ENCODE data around the gene PLEKHD1.

Gene PLEKHD1

GRCh38 chr14:69536971-69537370, 52.4 kb downstream of the PLEKHD1 start:
- Histone ChIP-seq H3K27ac (ENCODE audit: low read depth, low read length) (no peak overlapping the region), H3K27me3 (ENCODE audit: insufficient read depth, low read length) (no peaks in the 10 kb centered on the region), H3K9me3 (ENCODE audit: insufficient read depth, low read depth, low read length) (no peaks in the 10 kb centered on the region), H3K4me3 (ENCODE audit: low read length) (no peak overlapping the region), H3K4me1 (ENCODE audit: insufficient read depth, low read length) (0 out of 2 replicates have a peak, but pooled peaks cover 5% of the 10 kb centered on the region), H3K36me3 (ENCODE audit: insufficient read depth, low read length) (no peaks in the 10 kb centered on the region), H3K9ac (ENCODE audit: low read depth, low read length) (no peak overlapping the region)

- no peaks in the 10 kb centered on the region for H3K27me3 ChIP-seq (ENCODE audit: insufficient read depth, low read length)
- H3K4me3 ChIP-seq (ENCODE audit: low read length): no peak overlapping the region
- no peaks in the 10 kb centered on the region for H3K9me3 ChIP-seq (ENCODE audit: insufficient read depth, low read depth, low read length)
- H3K27ac ChIP-seq (ENCODE audit: low read depth, low read length): no peak overlapping the region
- no peaks in the 10 kb centered on the region for H3K36me3 ChIP-seq (ENCODE audit: insufficient read depth, low read length)
- 0 out of 2 replicates have a peak, but pooled peaks cover 1% of the 10 kb centered on the region for H3K4me1 ChIP-seq (ENCODE audit: insufficient read depth, low read length)
- H3K9ac ChIP-seq (ENCODE audit: low read depth, low read length): no peak overlapping the region
- WGBS: 94% methylated on average over 1 of the region's 1 CpG
These were observed 53.4 kb downstream of the PLEKHD1 start for GRCh38 chr14:69537900-69538299.

GRCh38 chr14:69538766-69539165, 54.2 kb downstream of the PLEKHD1 start:
- no peaks in the 10 kb centered on the region for H3K9me3 ChIP-seq (ENCODE audit: insufficient read depth, low read depth, low read length)
- WGBS: no CpG with 5 or more reads among the region's 1 CpG

GRCh38 chr14:69539631-69540410, 55.3 kb downstream of the PLEKHD1 start:
- no peaks in the 10 kb centered on the region for H3K36me3 ChIP-seq (ENCODE audit: insufficient read depth, low read length)
- 88% methylated on average over 6 of the region's 6 CpGs for WGBS
- no peak overlapping the region for H3K9ac ChIP-seq (ENCODE audit: low read depth, low read length)
- H3K9me3 ChIP-seq (ENCODE audit: insufficient read depth, low read depth, low read length): no peaks in the 10 kb centered on the region
- H3K27me3 ChIP-seq (ENCODE audit: insufficient read depth, low read length): no peaks in the 10 kb centered on the region
- no peak overlapping the region for H3K4me3 ChIP-seq (ENCODE audit: low read length)
- H3K27ac ChIP-seq (ENCODE audit: low read depth, low read length): no peak overlapping the region
- no peaks in the 10 kb centered on the region for H3K4me1 ChIP-seq (ENCODE audit: insufficient read depth, low read length)

More at GRCh38 chr14:69538766-69539165, 54.2 kb downstream of the PLEKHD1 start:
- H3K27ac ChIP-seq (ENCODE audit: low read depth, low read length): no peak overlapping the region
- no peaks in the 10 kb centered on the region for H3K36me3 ChIP-seq (ENCODE audit: insufficient read depth, low read length)
- H3K4me1 ChIP-seq (ENCODE audit: insufficient read depth, low read length): no peaks in the 10 kb centered on the region
- H3K4me3 ChIP-seq (ENCODE audit: low read length): no peak overlapping the region
- no peak overlapping the region for H3K9ac ChIP-seq (ENCODE audit: low read depth, low read length)
- H3K27me3 ChIP-seq (ENCODE audit: insufficient read depth, low read length): no peaks in the 10 kb centered on the region

GRCh38 chr14:69540654-69541335, 56.3 kb downstream of the PLEKHD1 start:
- Histone ChIP-seq H3K9ac (ENCODE audit: low read depth, low read length) (no peak overlapping the region), H3K27ac (ENCODE audit: low read depth, low read length) (no peak overlapping the region), H3K36me3 (ENCODE audit: insufficient read depth, low read length) (no peaks in the 10 kb centered on the region), H3K4me3 (ENCODE audit: low read length) (no peak overlapping the region), H3K4me1 (ENCODE audit: insufficient read depth, low read length) (no peaks in the 10 kb centered on the region), H3K27me3 (ENCODE audit: insufficient read depth, low read length) (no peaks in the 10 kb centered on the region), H3K9me3 (ENCODE audit: insufficient read depth, low read depth, low read length) (no peaks in the 10 kb centered on the region)
- 93% methylated on average over 4 of the region's 5 CpGs for WGBS

- no peaks in the 10 kb centered on the region for H3K4me1 ChIP-seq (ENCODE audit: insufficient read depth, low read length)
- no peaks in the 10 kb centered on the region for H3K9me3 ChIP-seq (ENCODE audit: insufficient read depth, low read depth, low read length)
- H3K4me3 ChIP-seq (ENCODE audit: low read length): no peak overlapping the region
- peaks cover 3% of the 10 kb centered on the region for H3K27me3 ChIP-seq (ENCODE audit: insufficient read depth, low read length)
- H3K36me3 ChIP-seq (ENCODE audit: insufficient read depth, low read length): no peaks in the 10 kb centered on the region
- no peak overlapping the region for H3K9ac ChIP-seq (ENCODE audit: low read depth, low read length)
- 94% methylated on average over 1 of the region's 2 CpGs for WGBS
- no peak overlapping the region for H3K27ac ChIP-seq (ENCODE audit: low read depth, low read length)
These were observed 57.8 kb downstream of the PLEKHD1 start for GRCh38 chr14:69542311-69542710.

- no peak overlapping the region for H3K4me3 ChIP-seq (ENCODE audit: low read length)
- WGBS: 76% methylated on average over 12 of the region's 12 CpGs
- H3K9me3 ChIP-seq (ENCODE audit: insufficient read depth, low read depth, low read length): no peaks in the 10 kb centered on the region
- peaks cover 3% of the 10 kb centered on the region for H3K27me3 ChIP-seq (ENCODE audit: insufficient read depth, low read length)
- H3K9ac ChIP-seq (ENCODE audit: low read depth, low read length): no peak overlapping the region
- no peaks in the 10 kb centered on the region for H3K4me1 ChIP-seq (ENCODE audit: insufficient read depth, low read length)
- H3K36me3 ChIP-seq (ENCODE audit: insufficient read depth, low read length): no peaks in the 10 kb centered on the region
- H3K27ac ChIP-seq (ENCODE audit: low read depth, low read length): no peak overlapping the region
These were observed 59.0 kb downstream of the PLEKHD1 start for GRCh38 chr14:69543341-69544115.

- Histone ChIP-seq H3K9ac (ENCODE audit: low read depth, low read length) (peak overlapping the region; percentile 65), H3K4me1 (ENCODE audit: insufficient read depth, low read length) (peaks cover 12% of the 10 kb centered on the region)
- 3% methylated on average over 45 of the region's 46 CpGs for WGBS
These were observed 63.3 kb downstream of the PLEKHD1 start for GRCh38 chr14:69547701-69548348.

GRCh38 chr14:69548566-69548965, 64.0 kb downstream of the PLEKHD1 start:
- H3K36me3 ChIP-seq (ENCODE audit: insufficient read depth, low read length): no peaks in the 10 kb centered on the region
- 94% methylated on average over 5 of the region's 8 CpGs for WGBS
- H3K4me1 ChIP-seq (ENCODE audit: insufficient read depth, low read length): peaks cover 12% of the 10 kb centered on the region
- H3K9ac ChIP-seq (ENCODE audit: low read depth, low read length): no peak overlapping the region
- H3K9me3 ChIP-seq (ENCODE audit: insufficient read depth, low read depth, low read length): no peaks in the 10 kb centered on the region
- no peak overlapping the region for H3K4me3 ChIP-seq (ENCODE audit: low read length)
- peaks cover 3% of the 10 kb centered on the region for H3K27me3 ChIP-seq (ENCODE audit: insufficient read depth, low read length)
- no peak overlapping the region for H3K27ac ChIP-seq (ENCODE audit: low read depth, low read length)

More at GRCh38 chr14:69547701-69548348, 63.3 kb downstream of the PLEKHD1 start:
- H3K27me3 ChIP-seq (ENCODE audit: insufficient read depth, low read length): peaks cover 3% of the 10 kb centered on the region
- no peaks in the 10 kb centered on the region for H3K36me3 ChIP-seq (ENCODE audit: insufficient read depth, low read length)
- 0 out of 2 replicates have a peak overlapping the region, but pooled peaks have one; percentile 11 for H3K27ac ChIP-seq (ENCODE audit: low read depth, low read length)
- peak overlapping the region; percentile 49 for H3K4me3 ChIP-seq (ENCODE audit: low read length)
- H3K9me3 ChIP-seq (ENCODE audit: insufficient read depth, low read depth, low read length): no peaks in the 10 kb centered on the region

- H3K4me1 ChIP-seq (ENCODE audit: insufficient read depth, low read length): peaks cover 12% of the 10 kb centered on the region
- H3K36me3 ChIP-seq (ENCODE audit: insufficient read depth, low read length): no peaks in the 10 kb centered on the region
- no peak overlapping the region for H3K27ac ChIP-seq (ENCODE audit: low read depth, low read length)
- WGBS: 33% methylated on average over 2 of the region's 2 CpGs
- H3K9me3 ChIP-seq (ENCODE audit: insufficient read depth, low read depth, low read length): no peaks in the 10 kb centered on the region
- peaks cover 3% of the 10 kb centered on the region; the same call in 1 of the 2 replicates for H3K27me3 ChIP-seq (ENCODE audit: insufficient read depth, low read length)
- no peak overlapping the region for H3K4me3 ChIP-seq (ENCODE audit: low read length)
- H3K9ac ChIP-seq (ENCODE audit: low read depth, low read length): no peak overlapping the region
These were observed 67.0 kb downstream of the PLEKHD1 start for GRCh38 chr14:69551511-69551910.
